Pancreas (tissue), 10 donors: ENCODE measurements around the gene PRDM16. TPM values are rescaled to one million over a fixed set of nuclear protein-coding genes. Genes with fewer than 3 reads are reported as not detected.
A peak's percentile ranks its signal among the peaks of the same experiment; 100 is the strongest.

Experiments
- ATAC-seq, 4 donors: fragments of 200-7000 bp; cut with Tn5 transposase; one replicate each; pipeline versions ENCODE4 v1.8.0 to v1.9.1; 2020; ENCODE audit warnings: mild to moderate bottlenecking in 4 of 4, moderate library complexity in 4 of 4
- DNase-seq, 6 donors: peaks; one replicate each; pipeline ENCODE4 v3.0.0-alpha.2; 2020
- FAIRE-seq: peaks from 2 replicates; lab custom pipeline; 2012; peaks lifted over from hg19 to GRCh38; lab: Jason Lieb, UNC
- H3K27ac ChIP-seq, 4 donors: fragments of 200-600 bp; sonication (generic); 1 replicate in 3 of 4; 2 replicates in 1 of 4; pipeline versions ENCODE4 v1.5.0 to v1.8.0; 2020
- H3K27me3 ChIP-seq, 4 donors: fragments of 200-600 bp; one replicate each; pipeline ENCODE4 v1.8.0; 2021
- H3K36me3 ChIP-seq, 3 donors: fragments of 200-600 bp; sonication (generic) in 1 of 3; one replicate each; pipeline versions ENCODE4 v1.5.0 to v1.8.0; 2020 to 2021
- H3K4me1 ChIP-seq, 3 donors: fragments of 200-600 bp; one replicate each; pipeline ENCODE4 v1.8.0; 2021
- H3K4me3 ChIP-seq, 4 donors: fragments of 200-600 bp; sonication (generic) in 2 of 4; one replicate each; pipeline versions ENCODE4 v1.5.0 to v1.8.0; 2020 to 2021
- H3K9me3 ChIP-seq, 4 donors: fragments of 200-600 bp; one replicate each; pipeline ENCODE4 v1.8.0; 2021
- CTCF ChIP-seq, 4 donors: fragments of 200-600 bp; sonication (generic) in 3 of 4; IDR thresholded peaks; one replicate each; pipeline versions ENCODE4 v1.5.0 to v1.8.0; 2021; ENCODE audit warnings: antibody characterized with exemption in 4 of 4
- WGBS, 2 donors: extraction: QIAGEN DNeasy Blood & Tissue Kit; methylation state at CpG; one replicate each; pipeline ENCODE4 v1.1.7; 2013; 5-methylcytosine and 5-hydroxymethylcytosine counted together
- intact Hi-C, 3 donors: fragments of 100-400 bp; cut with DNase I; formaldehyde crosslinking; loops; one replicate each; pipeline versions ENCODE4 v1.11.1 to v1.14.2; 2022
- polyA plus RNA-seq, 2 donors: library from polyadenylated mRNA; stranded (reverse); fragments of 200-250 nt; gene quantifications; one replicate each; pipeline ENCODE4 v1.2.3, GENCODE V29; 2013
- total RNA-seq, 6 donors: library from RNA; stranded (reverse); fragmentation: NEBNext Ultra II Directional in 4 of 6; extraction: Animal tissue kit (Norgen Biotek cat#: 25700) in 4 of 6; gene quantifications; one replicate each; pipeline versions ENCODE4 v1.2.1 to v1.2.4, GENCODE V29; 2021 to 2023
- donor health status: healthy with polysubstance abuse.
- donor health status: DM: no; HTN: no; CAD: no; lungs with moderate emphysema.
- donor health status: DM: no; HTN: no; CAD: no.
- donor health status: control.
- donor health status: control.
- donor health status: Bipolar disorder and iron deficiency.
- donor health status: DM: yes; HTN: yes; CAD: no.
- donor health status: DM: no; HTN: no; CAD: no.
- donor health status: DM: no; HTN: no; CAD: no.
- donor health status: DM: yes; HTN: yes; CAD: no.

PRDM16 gene
- total and polyA plus RNA-seq, 8 donors, result 6.6 to 19.2 (median 14.9) TPM

GRCh38 chr1:3216015-3216391 lies 147.0 kb downstream of the PRDM16 start:
- no peak overlapping the region for H3K27ac ChIP-seq
- TF ChIP-seq CTCF (IDR thresholded peaks at IDR 0.05), result no peak

GRCh38 chr1:3217181-3217641 lies 148.2 kb downstream of the PRDM16 start:
- TF ChIP-seq CTCF (IDR thresholded peaks at IDR 0.05), result no peak
- intact Hi-C loops, result no loop called here
- no peak for FAIRE-seq
- H3K9me3 ChIP-seq, result no peaks in the 10 kb centered on the region
- peak overlapping the region in 2 of 4 donors; percentile 94 to 96 for H3K27ac ChIP-seq
- H3K4me1 ChIP-seq, result peaks cover 43 to 58% (median 46%) of the 10 kb centered on the region in 3 donors
- no peaks in the 10 kb centered on the region for H3K27me3 ChIP-seq
- 71 to 77% methylated on average over 15 of the region's 15 CpGs for WGBS, 2 donors
- no peaks in the 10 kb centered on the region for H3K36me3 ChIP-seq
- no peak for DNase-seq
- H3K4me3 ChIP-seq, result no peak overlapping the region
- no peak for ATAC-seq

More at GRCh38 chr1:3216015-3216391, 147.0 kb downstream of the PRDM16 start:
- intact Hi-C loops, result no loop called here
- DNase-seq, result no peak
- no peaks in the 10 kb centered on the region for H3K9me3 ChIP-seq
- H3K36me3 ChIP-seq, result no peaks in the 10 kb centered on the region
- 88 to 93% methylated on average over 7 of the region's 7 CpGs for WGBS, 2 donors
- no peak overlapping the region for H3K4me3 ChIP-seq
- H3K27me3 ChIP-seq, result no peaks in the 10 kb centered on the region
- no peak for FAIRE-seq
- no peak for ATAC-seq
- H3K4me1 ChIP-seq, result peaks cover 33 to 48% (median 38%) of the 10 kb centered on the region in 3 donors

- FAIRE-seq (no peak), ATAC-seq (no peak), DNase-seq (no peak)
- H3K27ac ChIP-seq, result peak overlapping the region; percentile 29 to 96 (median 92)
- WGBS, 2 donors, result 78 to 79% methylated on average over 22 to 23 of the region's 23 CpGs
- peak overlapping the region in 1 of 4 donors; percentile 23 for H3K4me3 ChIP-seq
- H3K36me3 ChIP-seq, result no peaks in the 10 kb centered on the region
- no peak for TF ChIP-seq CTCF (IDR thresholded peaks at IDR 0.05)
- H3K27me3 ChIP-seq, result no peaks in the 10 kb centered on the region
- H3K9me3 ChIP-seq, result no peaks in the 10 kb centered on the region
- intact Hi-C loops, result no loop called here
- peaks cover 52 to 66% (median 55%) of the 10 kb centered on the region in 3 donors for H3K4me1 ChIP-seq
Observed at GRCh38 chr1:3217979-3218679, 149.1 kb downstream of the PRDM16 start.

GRCh38 chr1:3219005-3219790 lies 150.2 kb downstream of the PRDM16 start:
- DNase-seq (peak; percentile 80 to 93 (median 88)), FAIRE-seq (no peak), ATAC-seq (peak; percentile 55 to 71 (median 63))
- TF ChIP-seq CTCF (IDR thresholded peaks at IDR 0.05), result no peak
- Histone ChIP-seq H3K27ac (peak overlapping the region; percentile 89 to 96 (median 92)), H3K27me3 (no peaks in the 10 kb centered on the region), H3K4me3 (peak overlapping the region in 1 of 4 donors; percentile 23), H3K9me3 (no peaks in the 10 kb centered on the region), H3K4me1 (peaks cover 50 to 60% (median 54%) of the 10 kb centered on the region in 3 donors), H3K36me3 (no peaks in the 10 kb centered on the region)
- intact Hi-C loops, result no loop called here
- WGBS, 2 donors, result 17 to 22% methylated on average over 37 of the region's 37 CpGs
